NK-92 (cell line): ENCODE measurements around the gene RUBCNL.
"Not testable (repeated sequence)": the region's sequence is repeated elsewhere in the genome, so short reads cannot be mapped to it uniquely, and the experiment has no call there.

ENCODE experiments used
- DNase-seq: peaks from one replicate; lab custom pipeline; 2025; ENCODE audit not compliant: unreplicated experiment; lab: John Stamatoyannopoulos, UW

The RUBCNL gene, protein sequence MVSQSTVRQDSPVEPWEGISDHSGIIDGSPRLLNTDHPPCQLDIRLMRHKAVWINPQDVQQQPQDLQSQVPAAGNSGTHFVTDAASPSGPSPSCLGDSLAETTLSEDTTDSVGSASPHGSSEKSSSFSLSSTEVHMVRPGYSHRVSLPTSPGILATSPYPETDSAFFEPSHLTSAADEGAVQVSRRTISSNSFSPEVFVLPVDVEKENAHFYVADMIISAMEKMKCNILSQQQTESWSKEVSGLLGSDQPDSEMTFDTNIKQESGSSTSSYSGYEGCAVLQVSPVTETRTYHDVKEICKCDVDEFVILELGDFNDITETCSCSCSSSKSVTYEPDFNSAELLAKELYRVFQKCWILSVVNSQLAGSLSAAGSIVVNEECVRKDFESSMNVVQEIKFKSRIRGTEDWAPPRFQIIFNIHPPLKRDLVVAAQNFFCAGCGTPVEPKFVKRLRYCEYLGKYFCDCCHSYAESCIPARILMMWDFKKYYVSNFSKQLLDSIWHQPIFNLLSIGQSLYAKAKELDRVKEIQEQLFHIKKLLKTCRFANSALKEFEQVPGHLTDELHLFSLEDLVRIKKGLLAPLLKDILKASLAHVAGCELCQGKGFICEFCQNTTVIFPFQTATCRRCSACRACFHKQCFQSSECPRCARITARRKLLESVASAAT

GRCh38 chr13:46387064-46387851 lies at the start of gene RUBCNL:
RUBCNL (minus strand) TSS chr13:46387252; CDS start chr13:46372475, 14,777 bp downstream.
- no peak for DNase-seq

GRCh38 chr13:46429558-46429957 lies 42.5 kb upstream of the RUBCNL start:
- not testable (repeated sequence) for DNase-seq

DNA sequence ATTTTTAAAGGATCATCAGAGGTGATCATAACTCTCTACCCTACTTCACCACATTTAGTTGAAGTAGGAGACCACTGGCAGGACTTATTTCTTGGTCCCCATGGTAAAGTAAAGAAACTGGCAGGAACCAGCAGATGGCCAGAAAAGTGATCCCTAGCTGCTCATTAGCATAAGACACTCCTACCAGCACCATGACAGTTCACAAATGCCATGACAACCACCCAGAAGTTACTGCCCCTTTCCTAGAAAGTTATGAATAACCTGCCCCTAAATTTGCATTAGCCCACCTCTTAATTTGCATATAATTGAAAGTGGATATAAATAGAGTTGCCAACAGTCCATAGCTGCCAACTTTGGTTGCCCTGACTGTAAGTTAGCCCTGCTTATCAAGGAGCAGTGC lies 18.4 kb upstream of the RUBCNL start:
- no peak for DNase-seq

- DNase-seq = no peak
Observed at GRCh38 chr13:46404733-46405100, 17.7 kb upstream of the RUBCNL start.

GRCh38 chr13:46403851-46404732 lies 17.0 kb upstream of the RUBCNL start:
- no peak for DNase-seq

DNA sequence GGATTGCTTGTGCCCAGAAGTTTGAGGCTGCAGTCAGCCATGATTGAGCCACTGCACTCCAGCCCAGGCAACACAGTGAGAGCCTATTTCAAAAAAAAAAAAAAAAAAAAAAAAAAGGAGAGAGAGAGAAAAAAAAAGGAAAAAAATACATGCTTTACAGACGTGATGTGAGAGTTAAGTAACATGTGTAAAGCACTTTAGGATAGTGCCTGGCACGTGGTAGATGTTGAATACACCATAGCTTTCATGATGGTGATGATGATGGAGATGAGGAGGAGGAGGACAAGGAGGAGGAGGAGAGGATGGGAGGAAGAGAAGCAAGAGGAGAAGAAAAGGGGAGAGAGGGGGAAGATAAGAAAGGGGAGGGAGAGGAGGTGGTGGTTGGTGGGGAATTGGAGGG lies 15.1 kb upstream of the RUBCNL start:
- no peak for DNase-seq

- DNase-seq = no peak
Observed at GRCh38 chr13:46401432-46401831, 14.4 kb upstream of the RUBCNL start.

DNA sequence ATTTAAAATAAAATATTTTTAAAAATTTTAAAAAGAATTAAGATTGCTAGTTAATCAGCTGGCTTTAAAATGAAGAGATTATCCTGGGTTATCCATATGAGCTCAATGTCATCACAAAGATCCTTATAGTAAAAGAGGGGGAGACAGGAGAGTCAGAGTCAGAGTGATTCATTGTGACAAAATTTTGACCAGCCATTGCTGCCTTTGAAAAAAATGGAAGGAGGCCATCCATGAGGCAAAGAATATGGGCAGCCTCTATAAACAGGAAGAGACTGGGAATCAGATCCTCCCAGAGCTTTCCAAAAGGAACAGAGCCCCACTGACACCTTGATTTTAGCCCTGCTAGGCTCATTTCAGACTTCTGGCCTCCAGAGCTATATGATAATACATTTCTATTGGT lies 9.3 kb upstream of the RUBCNL start:
- no peak for DNase-seq

- no peak for DNase-seq
Observed at GRCh38 chr13:46392967-46393366, 5.9 kb upstream of the RUBCNL start.

DNA sequence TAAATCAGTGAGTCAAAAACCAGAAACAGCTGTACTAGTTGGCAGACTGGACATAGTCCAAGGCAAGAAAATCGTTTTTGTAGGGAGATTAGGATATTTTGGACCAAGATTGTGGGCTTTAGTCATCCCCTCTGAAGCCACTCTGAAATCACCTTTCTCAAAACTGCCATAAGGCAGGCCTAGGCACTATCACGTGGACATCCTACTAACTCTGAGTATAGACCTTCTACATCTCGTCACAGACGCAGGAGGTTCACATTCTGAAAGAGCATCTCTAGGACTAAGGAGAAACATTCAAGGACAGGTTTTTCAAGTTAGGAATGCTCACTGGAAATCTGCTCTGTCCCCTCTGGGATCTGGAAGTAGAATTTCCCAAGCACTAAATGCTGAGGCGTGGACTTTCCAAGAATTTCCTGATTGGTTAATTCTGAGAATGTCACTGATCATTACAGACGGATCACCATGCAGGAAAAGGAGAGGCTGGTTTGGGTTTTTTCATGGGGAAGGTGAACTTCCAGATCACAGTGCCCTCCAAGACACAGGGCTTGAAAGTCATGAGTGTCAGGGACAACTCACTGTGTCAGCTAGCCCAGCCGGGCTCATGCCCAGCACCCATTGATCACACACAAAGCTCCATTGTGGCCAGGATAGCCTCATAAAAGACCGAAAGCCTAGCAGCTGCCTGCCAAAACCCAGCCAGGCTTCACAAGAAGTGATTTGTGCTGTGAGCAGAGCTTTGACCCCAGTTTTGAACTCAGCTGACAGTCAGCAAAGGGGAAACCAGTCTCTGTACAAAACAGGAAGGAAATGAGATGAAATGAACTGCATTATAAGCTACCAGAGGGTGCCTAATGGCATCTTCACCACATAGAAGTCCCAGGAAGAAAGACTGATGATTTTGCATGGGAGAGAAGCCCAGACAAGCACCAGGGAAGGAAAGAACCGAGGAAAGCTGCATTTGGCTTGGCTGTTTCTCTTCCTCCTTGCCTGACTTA lies 2.7 kb upstream of the RUBCNL start:
- DNase-seq = no peak

DNA sequence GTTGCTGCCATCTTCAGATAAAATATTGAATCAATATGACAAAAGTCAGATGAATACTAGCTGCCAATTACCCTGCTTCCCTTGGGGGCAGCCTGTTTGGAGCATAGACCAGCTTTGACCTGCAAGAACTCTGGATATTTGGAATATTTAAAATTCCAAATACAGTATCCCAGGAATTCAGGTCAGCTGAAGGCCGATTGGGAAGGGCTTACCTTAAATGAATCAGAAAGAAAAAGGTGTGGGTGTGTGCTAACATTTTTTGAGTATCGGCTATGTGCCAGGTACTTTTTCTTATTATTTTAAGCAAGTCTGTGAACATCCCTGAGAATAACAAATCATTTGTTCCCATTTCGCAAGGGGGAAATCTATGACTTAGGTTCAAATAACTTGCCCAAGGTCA lies 1.8 kb upstream of the RUBCNL start:
- DNase-seq = no peak

GRCh38 chr13:46388308-46388707 lies 1.3 kb upstream of the RUBCNL start:
- no peak for DNase-seq

DNA sequence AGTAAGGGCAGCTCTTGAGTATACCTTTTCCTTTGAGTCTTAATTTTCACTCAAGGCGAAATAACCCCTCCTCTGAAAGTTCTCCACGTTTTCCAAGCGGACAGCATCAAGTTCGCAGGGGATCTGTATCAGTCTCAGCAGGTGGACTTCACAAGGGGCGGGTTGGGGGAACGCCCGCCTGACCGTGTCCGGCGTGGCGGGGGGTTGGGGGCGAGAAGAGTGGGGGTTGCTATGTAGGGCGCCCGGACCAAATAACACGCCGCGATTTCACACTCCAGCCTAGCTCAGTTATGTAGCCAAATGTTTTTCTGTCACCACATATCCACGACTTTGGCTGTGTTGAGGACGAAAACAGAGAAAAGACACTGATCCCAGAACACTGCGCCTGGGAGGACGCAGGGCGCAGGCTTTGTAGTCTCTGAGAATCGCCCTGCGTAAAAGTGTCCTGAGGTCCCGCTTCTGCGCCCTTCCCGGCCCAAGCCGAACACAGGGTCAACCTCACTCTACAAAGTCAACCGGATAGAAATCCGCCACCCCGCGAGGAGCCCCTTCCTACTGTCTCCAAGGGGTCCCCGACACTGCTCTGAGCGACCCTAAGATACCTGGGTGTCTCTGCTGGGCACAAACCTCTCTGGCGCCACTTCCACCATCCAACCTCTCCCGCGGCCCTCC lies 524 bp downstream of the RUBCNL start:
- DNase-seq = no peak

DNA sequence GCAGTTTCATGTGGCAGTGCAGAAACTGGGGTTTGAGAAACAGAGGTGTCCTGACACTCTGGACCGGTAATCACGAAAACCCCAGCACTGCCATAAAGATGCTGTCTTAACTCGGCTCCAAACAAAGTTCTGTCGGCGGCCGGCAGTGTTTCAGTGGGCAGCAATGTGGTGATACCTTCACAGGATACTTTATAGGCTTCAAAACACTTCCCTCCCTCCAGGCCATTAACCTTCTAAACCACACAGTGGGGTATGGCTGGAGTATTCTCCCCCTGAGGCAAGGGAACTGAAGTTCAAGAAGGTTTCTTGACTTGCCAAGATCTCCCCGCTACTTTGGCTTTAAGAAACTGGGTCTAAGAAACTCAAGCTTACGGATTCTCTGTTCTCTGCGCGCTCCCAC lies 1.1 kb downstream of the RUBCNL start:
- DNase-seq = no peak

- DNase-seq = no peak
Observed at GRCh38 chr13:46383383-46383782, 3.7 kb downstream of the RUBCNL start.

DNA sequence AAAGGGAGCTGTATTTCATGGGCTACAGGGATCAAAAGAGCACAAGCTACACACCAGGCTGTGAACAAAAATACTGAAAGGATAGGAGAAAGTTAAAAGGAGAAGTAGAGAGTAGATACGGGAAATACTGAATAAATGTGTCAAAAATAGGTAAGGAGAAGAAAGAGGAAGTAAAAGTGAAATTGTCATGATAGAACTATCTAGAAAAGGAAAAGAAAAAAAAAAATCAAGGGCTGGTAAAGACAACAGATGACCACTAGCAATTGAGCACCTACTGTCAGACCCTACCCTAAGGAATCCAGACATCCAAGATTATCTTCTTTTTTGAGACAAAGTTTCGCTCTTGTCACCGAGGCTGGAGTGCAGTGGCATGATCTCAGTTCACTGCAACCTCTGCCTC lies 4.8 kb downstream of the RUBCNL start:
- no peak for DNase-seq

- no peak for DNase-seq
Observed at GRCh38 chr13:46380242-46380641, 6.8 kb downstream of the RUBCNL start.

DNA sequence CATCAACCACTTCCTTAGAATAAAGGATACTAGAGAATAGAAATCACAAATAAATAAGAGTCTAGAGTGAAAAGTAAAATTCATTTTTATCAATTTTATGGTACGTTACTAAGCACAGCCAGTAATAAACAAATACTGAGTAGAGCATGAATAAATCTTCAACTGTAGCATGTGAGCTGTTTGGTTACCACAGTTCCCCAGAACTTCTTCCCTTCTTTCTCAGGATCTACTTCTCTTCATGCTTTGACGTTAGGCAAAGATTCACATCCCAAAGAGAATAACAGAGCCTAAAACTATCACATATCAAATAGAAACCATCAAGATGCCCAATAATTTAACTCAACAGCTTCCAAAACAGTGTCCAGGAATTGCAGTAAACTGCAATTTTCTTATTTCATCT lies 7.4 kb downstream of the RUBCNL start:
- no peak for DNase-seq

- no peak for DNase-seq
Observed at GRCh38 chr13:46378411-46378810, 8.6 kb downstream of the RUBCNL start.
